ENCODE data around the gene PGD.

- TF ChIP-seq CTCF (optimal IDR thresholded peaks at IDR 0.05 in 1 of 3, IDR thresholded peaks at IDR 0.05 in 1 of 3, conservative IDR thresholded peaks at IDR 0.05 in 1 of 3; ENCODE audit: extremely low read depth in 1 of 3, insufficient read depth in 2 of 3, low read length in 3 of 3), result no peak
- no peak for TF ChIP-seq EZH2 (IDR thresholded peaks at IDR 0.05; ENCODE audit: low read length)
Measured at GRCh38 chr1:10437052-10437451, 38.2 kb downstream of the PGD start.
